NT2/D1 (cell line): ENCODE measurements around the gene RPS5.
"Not testable (repeated sequence)": the region's sequence is repeated elsewhere in the genome, so short reads cannot be mapped to it uniquely, and the experiment has no call there.

ENCODE experiments used
- DNase-seq: peaks from one replicate; pipeline ENCODE4 v3.0.0-alpha.2; 2011; ENCODE audit warnings: low read depth, low spot score
- H3K27me3 ChIP-seq: 2 replicates; pipeline ENCODE4 v1.6.0; 2011; ENCODE audit warnings: mild to moderate bottlenecking; ENCODE audit not compliant: insufficient read length, insufficient read depth
- H3K36me3 ChIP-seq: 2 replicates; pipeline ENCODE4 v1.6.1; 2011; ENCODE audit warnings: mild to moderate bottlenecking, low read length, mixed read lengths; ENCODE audit not compliant: insufficient read depth, insufficient read length
- H3K4me1 ChIP-seq: 2 replicates; pipeline ENCODE4 v1.5.1; 2011; ENCODE audit not compliant: insufficient read depth, insufficient read length
- H3K4me3 ChIP-seq: 2 replicates; pipeline ENCODE4 v1.5.1; 2011; ENCODE audit warnings: low read depth; ENCODE audit not compliant: insufficient read length
- H3K9ac ChIP-seq: 2 replicates; pipeline ENCODE4 v1.6.0; 2011; ENCODE audit warnings: low read depth; ENCODE audit not compliant: insufficient read length
- H3K9me3 ChIP-seq: 2 replicates; pipeline ENCODE4 v1.5.1; 2011; ENCODE audit warnings: mild to moderate bottlenecking, low read length; ENCODE audit not compliant: insufficient read depth
- SUZ12 ChIP-seq: IDR thresholded peaks from 2 replicates; pipeline ENCODE4 v1.6.1; 2011; ENCODE audit not compliant: insufficient read length, insufficient read depth; ENCODE audit errors: extremely low read depth
- YY1 ChIP-seq: IDR thresholded peaks from 2 replicates; pipeline ENCODE4 v1.6.1; 2011; ENCODE audit not compliant: insufficient read length, insufficient read depth
- ZNF274 ChIP-seq: IDR thresholded peaks from 2 replicates; pipeline ENCODE4 v1.6.1; 2011; ENCODE audit warnings: mild to moderate bottlenecking, low read depth, low read length

RPS5 gene

DNA sequence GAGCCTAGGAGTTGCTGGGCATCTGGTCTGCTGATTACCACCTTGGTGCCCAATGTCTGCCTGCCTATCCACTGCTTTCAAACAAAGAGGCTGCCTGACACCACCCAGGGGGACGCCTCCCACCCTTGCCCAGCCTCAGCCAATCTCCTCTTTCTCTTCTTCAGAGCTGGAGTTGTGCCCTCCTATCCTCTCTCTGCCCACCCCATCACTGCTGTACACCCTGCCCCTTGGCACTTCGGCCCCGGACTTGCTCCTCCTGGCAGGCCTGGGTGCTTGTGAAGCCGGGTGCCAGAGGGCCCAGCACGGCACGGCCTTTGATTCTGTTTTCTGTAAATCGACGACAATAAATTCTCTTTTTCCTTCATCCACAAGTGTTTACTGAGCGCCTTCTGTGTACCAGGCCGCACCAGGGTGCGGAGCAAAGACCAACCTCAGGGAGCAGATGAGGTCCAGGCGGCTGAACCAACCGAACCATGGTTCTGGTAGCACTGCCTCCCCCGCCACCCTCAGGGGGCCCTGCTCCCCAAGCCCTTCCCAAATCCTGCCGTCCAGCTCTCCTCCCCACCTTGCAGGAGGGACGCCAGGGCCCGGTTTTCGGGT, 13.3 kb downstream of the RPS5 start:
- Histone ChIP-seq H3K36me3 (peaks cover 18% of the 10 kb centered on the region), H3K27me3 (no peaks in the 10 kb centered on the region), H3K9ac (peak overlapping the region; percentile 80), H3K4me1 (peaks cover 9% of the 10 kb centered on the region), H3K4me3 (peak overlapping the region; percentile 64), H3K9me3 (no peaks in the 10 kb centered on the region)
- TF ChIP-seq ZNF274 (no peak), YY1 (no peak), SUZ12 (no peak)
- DNase-seq, result no peak

GRCh38 chr19:58400916-58401839, 14.1 kb downstream of the RPS5 start:
- Histone ChIP-seq H3K36me3 (peaks cover 12% of the 10 kb centered on the region), H3K4me1 (peaks cover 9% of the 10 kb centered on the region), H3K9me3 (no peaks in the 10 kb centered on the region), H3K27me3 (no peaks in the 10 kb centered on the region), H3K4me3 (peak overlapping the region; percentile 64), H3K9ac (peak overlapping the region; percentile 95)
- DNase-seq, result peak; percentile 96
- TF ChIP-seq SUZ12 (no peak), YY1 (no peak), ZNF274 (no peak)

- H3K4me3 ChIP-seq, result peak overlapping the region; percentile 64
- H3K9ac ChIP-seq, result peak overlapping the region; percentile 95
- no peaks in the 10 kb centered on the region for H3K9me3 ChIP-seq
- no peak for DNase-seq
- no peak for TF ChIP-seq YY1
- TF ChIP-seq SUZ12, result no peak
- no peak for TF ChIP-seq ZNF274
- no peaks in the 10 kb centered on the region for H3K27me3 ChIP-seq
- H3K36me3 ChIP-seq, result peaks cover 7% of the 10 kb centered on the region
- H3K4me1 ChIP-seq, result peaks cover 9% of the 10 kb centered on the region
These were observed 14.9 kb downstream of the RPS5 start for GRCh38 chr19:58401840-58402421.

DNA sequence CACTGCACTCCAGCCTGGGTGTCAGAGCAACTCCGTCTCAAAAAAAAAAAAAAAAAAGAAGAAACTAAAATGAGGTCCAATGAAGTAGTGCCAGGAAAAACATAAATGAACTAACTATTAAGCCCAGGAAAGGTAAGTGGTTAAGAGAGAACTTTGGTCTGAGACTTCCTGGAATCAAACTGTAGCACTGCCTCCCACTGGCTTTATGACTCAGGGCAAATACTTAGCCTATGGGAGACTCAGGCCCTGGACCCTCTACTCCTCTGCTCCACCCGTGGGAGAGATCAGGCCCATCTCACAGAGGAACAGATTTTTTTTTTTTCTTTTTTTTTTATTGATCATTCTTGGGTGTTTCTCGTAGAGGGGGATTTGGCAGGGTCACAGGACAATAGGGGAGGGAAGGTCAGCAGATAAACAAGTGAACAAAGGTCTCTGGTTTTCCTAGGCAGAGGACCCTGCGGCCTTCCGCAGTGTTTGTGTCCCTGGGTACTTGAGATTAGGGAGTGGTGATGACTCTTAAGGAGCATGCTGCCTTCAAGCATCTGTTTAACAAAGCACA, 16.9 kb downstream of the RPS5 start:
- not testable (repeated sequence) for H3K9ac ChIP-seq, H3K27me3 ChIP-seq, DNase-seq, H3K4me1 ChIP-seq, H3K4me3 ChIP-seq, H3K9me3 ChIP-seq, H3K36me3 ChIP-seq

DNA sequence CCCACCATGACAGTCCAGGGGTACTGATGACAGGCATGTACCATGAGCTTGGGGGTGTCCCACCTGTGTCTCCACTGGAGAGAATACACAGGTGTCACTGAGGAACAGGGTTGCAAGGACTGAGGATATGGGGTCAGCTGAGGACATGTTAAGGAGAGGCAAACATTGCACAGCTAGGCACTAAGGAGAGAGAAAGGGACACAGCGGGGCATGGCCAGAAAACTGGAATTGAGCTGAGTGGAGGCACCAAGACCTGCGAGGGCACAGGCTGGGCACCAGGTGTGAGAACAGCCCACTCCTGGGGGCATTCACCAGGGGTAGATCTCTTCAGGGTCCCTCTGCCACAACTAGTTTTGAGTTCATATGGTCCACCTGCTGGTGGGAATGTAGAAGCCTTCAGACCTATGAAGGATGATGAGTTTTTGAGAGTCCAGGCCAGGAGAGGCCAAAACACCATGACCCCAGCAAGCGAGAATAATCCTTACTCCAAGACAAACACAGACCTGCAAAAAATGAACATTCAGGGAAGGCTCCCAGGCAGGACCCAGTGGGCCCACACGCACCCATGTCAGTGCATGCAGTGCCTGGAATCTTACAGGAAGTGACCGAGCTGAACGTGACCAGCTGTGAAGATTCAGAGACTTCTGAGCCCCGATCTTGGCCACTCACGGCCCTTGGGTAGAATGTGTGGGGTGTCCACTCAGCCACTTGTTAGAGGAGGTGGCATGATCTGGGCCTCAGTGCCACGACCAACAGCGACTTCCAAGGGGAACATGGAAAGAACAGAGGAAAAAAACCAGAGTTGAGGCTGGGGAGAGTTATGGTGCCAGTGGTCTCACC, 20.0 kb downstream of the RPS5 start:
- peak overlapping the region; percentile 96 for H3K4me3 ChIP-seq
- H3K9ac ChIP-seq, result peak overlapping the region; percentile 92

GRCh38 chr19:58407658-58408151, 20.6 kb downstream of the RPS5 start:
- no peak for TF ChIP-seq ZNF274
- TF ChIP-seq SUZ12, result no peak
- no peak for TF ChIP-seq YY1
- DNase-seq, result no peak
- Histone ChIP-seq H3K27me3 (no peaks in the 10 kb centered on the region), H3K9me3 (no peaks in the 10 kb centered on the region), H3K4me3 (peak overlapping the region; percentile 96), H3K9ac (peak overlapping the region; percentile 92), H3K4me1 (peaks cover 2% of the 10 kb centered on the region), H3K36me3 (peaks cover 4% of the 10 kb centered on the region)

More for the DNA sequence above, 20.0 kb downstream of the RPS5 start:
- no peaks in the 10 kb centered on the region for H3K27me3 ChIP-seq
- peaks cover 2% of the 10 kb centered on the region for H3K4me1 ChIP-seq
- no peak for DNase-seq
- TF ChIP-seq SUZ12 (no peak), ZNF274 (no peak), YY1 (no peak)
- H3K36me3 ChIP-seq, result peaks cover 4% of the 10 kb centered on the region
- H3K9me3 ChIP-seq, result no peaks in the 10 kb centered on the region
